ENCODE results near the gene IFNGR1. TPM values are rescaled to one million over a fixed set of nuclear protein-coding genes. Genes with fewer than 3 reads are reported as not detected.

The IFNGR1 gene
- total RNA-seq, 4 donors from 2014 or later: 77.8 to 91.5 (median 84.3) TPM

DNA sequence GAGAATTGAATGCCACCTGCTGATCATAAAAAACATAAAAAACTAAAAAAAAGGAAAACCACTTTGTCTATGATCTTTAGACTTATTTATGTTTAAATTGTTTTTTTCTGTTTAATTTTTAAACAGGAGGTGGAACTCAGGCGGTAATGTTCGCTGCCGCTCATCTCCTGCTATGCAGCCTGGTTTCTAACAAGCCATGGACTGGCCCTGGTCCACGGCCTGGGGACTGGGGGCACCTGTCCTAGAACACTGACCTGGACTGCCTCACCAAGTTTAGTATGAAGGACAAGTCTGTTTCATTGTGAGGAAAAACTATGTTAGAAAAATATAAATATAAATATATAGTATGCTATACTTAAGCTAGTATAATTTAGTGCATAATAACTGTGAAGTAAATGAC lies 27.0 kb upstream of the IFNGR1 start:
- Histone ChIP-seq H3K36me3 (no peaks in the 10 kb centered on the region), H3K4me1 (peaks cover 16% of the 10 kb centered on the region), H3K4me3 (no peak overlapping the region), H3K27me3 (no peaks in the 10 kb centered on the region), H3K9me3 (no peaks in the 10 kb centered on the region), H3K27ac (no peak overlapping the region)
- WGBS: 94% methylated on average over 4 of the region's 4 CpGs
- TF ChIP-seq EP300 (IDR thresholded peaks at IDR 0.05) (no peak), POLR2A (IDR thresholded peaks at IDR 0.05) (no peak), POLR2AphosphoS5 (IDR thresholded peaks at IDR 0.05) (no peak), CTCF (IDR thresholded peaks at IDR 0.05) (no peak)
- no peak for DNase-seq (ENCODE audit: low spot score in 2 of 2)

- Histone ChIP-seq H3K4me1 (peaks cover 39% of the 10 kb centered on the region), H3K9me3 (no peaks in the 10 kb centered on the region), H3K36me3 (no peaks in the 10 kb centered on the region), H3K27me3 (no peaks in the 10 kb centered on the region), H3K27ac (peak overlapping the region; percentile 70), H3K4me3 (no peak overlapping the region)
- WGBS: 45% methylated on average over 3 of the region's 3 CpGs
- no peak for DNase-seq (ENCODE audit: low spot score in 2 of 2)
- TF ChIP-seq POLR2AphosphoS5 (IDR thresholded peaks at IDR 0.05): no peak
- TF ChIP-seq CTCF (IDR thresholded peaks at IDR 0.05): no peak
- TF ChIP-seq POLR2A (IDR thresholded peaks at IDR 0.05): no peak
- TF ChIP-seq EP300 (IDR thresholded peaks at IDR 0.05): no peak
Measured at GRCh38 chr6:137241481-137242038, 22.4 kb upstream of the IFNGR1 start.

- Histone ChIP-seq H3K36me3 (no peaks in the 10 kb centered on the region), H3K4me1 (peaks cover 43% of the 10 kb centered on the region), H3K9me3 (no peaks in the 10 kb centered on the region), H3K27me3 (no peaks in the 10 kb centered on the region), H3K27ac (peak overlapping the region; percentile 70), H3K4me3 (no peak overlapping the region)
- 31% methylated on average over 1 of the region's 1 CpG for WGBS
- TF ChIP-seq POLR2AphosphoS5 (IDR thresholded peaks at IDR 0.05) (peak in 2 of 3 donors; percentile 75 to 90), POLR2A (IDR thresholded peaks at IDR 0.05) (no peak)
- DNase-seq (ENCODE audit: low spot score in 2 of 2): peak; percentile 81 to 84
Measured at GRCh38 chr6:137240168-137240567, 21.0 kb upstream of the IFNGR1 start.

- Histone ChIP-seq H3K27ac (no peak overlapping the region), H3K4me1 (peaks cover 64% of the 10 kb centered on the region), H3K36me3 (no peaks in the 10 kb centered on the region), H3K4me3 (no peak overlapping the region), H3K27me3 (no peaks in the 10 kb centered on the region), H3K9me3 (no peaks in the 10 kb centered on the region)
- TF ChIP-seq EP300 (IDR thresholded peaks at IDR 0.05) (no peak), POLR2A (IDR thresholded peaks at IDR 0.05) (no peak), CTCF (IDR thresholded peaks at IDR 0.05) (no peak), POLR2AphosphoS5 (IDR thresholded peaks at IDR 0.05) (no peak)
- DNase-seq (ENCODE audit: low spot score in 2 of 2): no peak
Measured at GRCh38 chr6:137237413-137238170, 18.4 kb upstream of the IFNGR1 start.

DNA sequence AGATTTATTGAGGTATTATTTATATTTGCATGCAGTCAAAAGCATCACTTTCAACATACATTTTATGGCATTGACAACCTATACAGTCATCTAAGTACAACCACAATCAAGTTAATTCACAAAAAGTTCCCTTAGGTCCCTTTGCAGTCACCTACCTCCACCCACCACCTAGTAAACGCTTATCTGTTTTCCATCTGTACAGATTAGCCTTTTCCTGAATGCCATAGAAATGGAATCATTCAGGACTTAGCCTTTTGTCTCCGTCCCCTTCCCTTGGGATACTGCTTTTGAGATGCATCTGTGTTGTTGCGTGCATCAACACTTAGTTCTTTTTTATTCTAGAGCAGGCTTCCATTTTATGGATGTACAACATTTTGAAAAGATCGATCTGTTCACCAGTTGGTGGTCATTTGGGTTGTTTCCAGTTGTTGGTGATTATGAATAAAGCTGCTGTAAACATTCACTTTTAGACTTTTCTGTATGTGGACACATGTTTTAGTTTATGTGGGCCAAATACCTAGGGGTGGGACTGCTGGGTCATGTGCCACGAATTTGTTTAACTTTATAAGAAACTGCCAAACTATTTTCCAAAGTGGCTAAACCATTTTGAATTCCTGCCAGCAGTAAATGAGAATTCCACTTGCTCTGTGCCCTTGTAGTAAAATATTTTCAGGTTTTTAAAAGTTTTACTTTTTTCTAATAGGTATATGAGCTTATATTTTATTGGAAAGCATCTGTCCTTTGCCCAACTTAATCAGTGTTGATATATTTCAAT lies 17.6 kb upstream of the IFNGR1 start:
- Histone ChIP-seq H3K4me1 (peaks cover 60% of the 10 kb centered on the region), H3K27ac (no peak overlapping the region)

More for the DNA sequence above, 17.6 kb upstream of the IFNGR1 start:
- Histone ChIP-seq H3K36me3 (no peaks in the 10 kb centered on the region), H3K9me3 (no peaks in the 10 kb centered on the region), H3K27me3 (no peaks in the 10 kb centered on the region), H3K4me3 (no peak overlapping the region)
- DNase-seq (ENCODE audit: low spot score in 2 of 2): no peak
- no peak for TF ChIP-seq POLR2A (IDR thresholded peaks at IDR 0.05)
- no peak for TF ChIP-seq POLR2AphosphoS5 (IDR thresholded peaks at IDR 0.05)
- TF ChIP-seq EP300 (IDR thresholded peaks at IDR 0.05): no peak
- no peak for TF ChIP-seq CTCF (IDR thresholded peaks at IDR 0.05)
- 62% methylated on average over 5 of the region's 5 CpGs for WGBS
